Activated naive CD4-positive, alpha-beta T cell treated with anti-CD3 and anti-CD28 coated beads, Interleukin-2, amount 50 U/mL, for 24 hours (primary cell): ENCODE measurements around the gene TBC1D14.
"Not testable (repeated sequence)": the region's sequence is repeated elsewhere in the genome, so short reads cannot be mapped to it uniquely, and the experiment has no call there.

Source experiments
- H3K27ac Mint-ChIP-seq: one replicate; pipeline ENCODE4 v1.8.0; 2021; ENCODE audit warnings: mild to moderate bottlenecking, mixed read lengths
- H3K27me3 Mint-ChIP-seq: one replicate; pipeline ENCODE4 v1.8.0; 2021; ENCODE audit warnings: mixed read lengths
- H3K36me3 Mint-ChIP-seq: one replicate; pipeline ENCODE4 v1.8.0; 2021; ENCODE audit warnings: mixed read lengths
- H3K4me1 Mint-ChIP-seq: one replicate; pipeline ENCODE4 v1.8.0; 2021; ENCODE audit warnings: mixed read lengths
- H3K4me3 Mint-ChIP-seq: one replicate; pipeline ENCODE4 v1.8.0; 2021; ENCODE audit warnings: mild to moderate bottlenecking, mixed read lengths
- H3K9me3 Mint-ChIP-seq: one replicate; pipeline ENCODE4 v1.8.0; 2021; ENCODE audit warnings: mixed read lengths

Gene TBC1D14

DNA sequence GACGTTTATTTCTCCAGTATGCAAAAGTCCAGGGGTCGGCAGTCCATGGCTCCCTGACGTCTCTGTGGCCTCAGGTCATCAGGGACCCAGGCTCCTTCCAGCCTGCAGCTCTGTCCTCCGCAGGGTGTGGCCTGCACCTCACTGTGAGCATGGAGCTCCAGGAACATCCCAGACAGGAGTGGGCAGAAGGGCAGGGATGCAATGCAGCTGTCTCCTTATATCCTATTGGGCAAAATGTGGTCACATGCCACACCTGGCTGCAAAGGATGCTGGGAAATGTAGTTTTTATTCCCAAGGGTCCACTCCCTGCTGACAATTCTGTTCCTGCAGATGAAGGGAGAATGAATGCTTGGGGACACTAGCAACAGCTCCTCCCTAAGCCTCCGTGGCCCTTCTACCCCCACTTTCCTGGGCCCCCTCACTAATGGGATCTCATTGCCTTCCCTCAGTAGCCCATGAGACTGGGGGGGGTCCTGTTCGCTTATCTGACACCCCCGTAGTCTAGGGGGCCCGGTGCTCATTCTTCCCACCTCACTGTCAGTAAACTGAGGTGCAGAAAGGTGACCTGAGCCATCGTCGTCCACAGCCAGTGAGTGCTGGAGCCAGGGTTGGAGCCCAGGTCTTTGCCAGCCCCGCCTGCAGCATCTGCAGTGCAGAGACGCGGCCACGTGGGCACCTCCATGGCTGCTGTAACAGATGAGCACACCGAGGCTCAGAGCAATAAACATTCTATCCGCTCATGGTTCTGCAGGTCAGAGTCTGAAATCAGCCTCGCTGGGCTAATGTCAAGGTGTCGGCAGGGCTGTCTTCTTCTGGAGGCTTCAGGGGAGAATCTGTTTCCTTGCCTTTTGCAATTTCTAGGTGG is 164.1 kb downstream of the TBC1D14 start:
- H3K4me1 Mint-ChIP-seq: peaks cover 13% of the 10 kb centered on the region
- H3K27ac Mint-ChIP-seq: no peak overlapping the region
- no peaks in the 10 kb centered on the region for H3K36me3 Mint-ChIP-seq
- no peak overlapping the region for H3K4me3 Mint-ChIP-seq
- H3K9me3 Mint-ChIP-seq: no peaks in the 10 kb centered on the region
- peaks cover 2% of the 10 kb centered on the region for H3K27me3 Mint-ChIP-seq

DNA sequence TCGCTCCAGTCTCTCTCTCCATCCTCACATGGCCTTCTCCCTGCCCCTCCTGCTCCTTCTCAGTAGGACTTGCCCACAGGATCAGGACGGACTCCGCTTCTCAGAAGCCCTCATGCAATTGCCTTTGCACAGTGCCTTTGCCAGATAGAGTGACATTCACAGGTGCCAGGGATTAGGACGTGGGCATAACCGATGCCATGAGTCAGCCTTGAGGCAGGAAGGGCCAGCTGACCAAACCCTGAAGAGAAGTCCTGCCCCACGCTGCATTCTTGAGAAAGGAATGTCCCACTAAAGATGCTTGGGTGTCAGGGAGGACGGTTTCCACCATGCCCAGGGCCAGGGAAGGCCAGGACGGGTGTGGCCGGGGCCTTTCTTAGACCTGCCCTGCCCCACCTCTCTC is 164.8 kb downstream of the TBC1D14 start:
- no peak overlapping the region for H3K27ac Mint-ChIP-seq
- no peak overlapping the region for H3K4me3 Mint-ChIP-seq
- peaks cover 2% of the 10 kb centered on the region for H3K27me3 Mint-ChIP-seq
- H3K4me1 Mint-ChIP-seq: peaks cover 9% of the 10 kb centered on the region
- H3K36me3 Mint-ChIP-seq: no peaks in the 10 kb centered on the region
- H3K9me3 Mint-ChIP-seq: no peaks in the 10 kb centered on the region

DNA sequence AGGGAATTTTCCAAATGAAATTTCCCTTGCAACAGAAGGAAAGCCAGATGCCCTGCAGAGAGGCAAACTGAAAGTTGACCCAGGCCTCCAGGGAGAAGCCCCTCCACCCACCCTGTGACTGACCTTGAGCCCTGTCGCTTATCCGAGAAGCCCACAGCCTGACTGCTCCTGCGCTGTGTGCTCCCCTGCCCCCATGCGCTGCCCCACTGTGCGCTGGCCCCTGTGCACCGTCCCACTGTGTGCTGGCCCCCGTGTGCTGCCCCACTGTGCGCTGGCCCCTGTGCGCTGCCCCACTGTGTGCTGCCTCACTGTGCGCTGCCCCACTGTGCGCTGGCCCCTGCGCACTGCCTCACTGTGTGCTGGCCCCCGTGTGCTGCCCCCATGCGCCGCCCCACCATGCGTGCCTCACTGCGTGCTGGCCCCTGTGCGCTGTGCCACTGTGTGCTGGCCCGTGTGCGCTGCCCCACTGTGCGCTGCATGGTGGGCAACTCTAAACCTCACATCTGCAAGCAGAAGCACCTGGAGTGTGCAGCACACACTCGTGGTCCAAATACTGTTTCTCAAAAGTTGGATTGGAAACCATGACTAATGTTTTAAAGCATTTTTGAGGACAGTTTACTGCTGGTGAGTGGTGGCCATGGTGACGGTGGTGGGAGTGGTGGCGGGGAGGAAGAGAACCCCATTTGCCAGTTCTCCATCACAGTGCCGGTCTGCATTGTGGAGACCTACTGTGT is 166.5 kb downstream of the TBC1D14 start:
- Mint-ChIP-seq H3K9me3 (no peaks in the 10 kb centered on the region), H3K36me3 (peaks cover 1% of the 10 kb centered on the region), H3K4me1 (no peaks in the 10 kb centered on the region), H3K27me3 (no peaks in the 10 kb centered on the region), H3K27ac (no peak overlapping the region), H3K4me3 (no peak overlapping the region)

DNA sequence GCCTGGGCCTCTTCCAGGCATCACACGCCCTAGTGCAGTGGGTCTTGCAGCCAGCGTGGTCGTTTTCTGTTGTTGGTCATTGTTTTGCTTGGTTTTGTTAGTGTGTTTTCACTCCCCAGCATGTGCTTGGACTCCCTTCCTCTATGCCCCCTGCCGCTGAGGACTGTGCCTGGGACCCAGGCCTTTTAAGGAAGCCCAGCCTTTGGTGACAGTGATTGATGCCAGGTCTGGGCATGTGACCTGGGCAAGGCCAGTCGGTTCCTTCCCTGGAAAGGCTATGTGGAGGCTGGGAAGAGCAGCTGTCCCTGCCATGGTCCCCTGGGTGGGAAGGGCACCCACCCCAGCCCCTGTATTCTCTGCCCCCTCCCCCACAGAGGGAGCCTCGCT is 167.1 kb downstream of the TBC1D14 start:
- peaks cover 1% of the 10 kb centered on the region for H3K36me3 Mint-ChIP-seq
- H3K27ac Mint-ChIP-seq: no peak overlapping the region
- H3K27me3 Mint-ChIP-seq: no peaks in the 10 kb centered on the region
- H3K4me3 Mint-ChIP-seq: no peak overlapping the region
- no peaks in the 10 kb centered on the region for H3K9me3 Mint-ChIP-seq
- no peaks in the 10 kb centered on the region for H3K4me1 Mint-ChIP-seq

DNA sequence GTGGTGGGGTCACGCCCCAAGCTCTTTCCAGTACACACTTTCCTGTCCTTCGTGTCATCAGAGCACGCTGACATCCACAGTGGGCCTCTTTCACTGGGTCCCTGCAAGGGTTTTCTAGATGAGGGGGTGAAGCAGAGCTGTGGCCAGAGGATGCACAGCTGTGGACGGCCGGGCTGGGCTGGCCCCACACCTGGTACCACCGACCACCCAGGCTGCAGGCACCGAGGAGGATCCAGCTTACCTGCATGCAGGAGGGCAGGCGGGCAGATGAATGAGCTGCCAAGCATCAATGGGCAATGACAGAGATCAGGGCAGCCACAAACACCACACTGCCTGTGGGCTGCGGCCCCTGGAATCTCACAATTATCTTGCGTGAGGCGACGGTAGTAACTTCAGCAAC is 167.7 kb downstream of the TBC1D14 start:
- H3K27me3 Mint-ChIP-seq: no peaks in the 10 kb centered on the region
- H3K9me3 Mint-ChIP-seq: no peaks in the 10 kb centered on the region
- H3K36me3 Mint-ChIP-seq: peaks cover 1% of the 10 kb centered on the region
- H3K4me3 Mint-ChIP-seq: no peak overlapping the region
- no peak overlapping the region for H3K27ac Mint-ChIP-seq
- no peaks in the 10 kb centered on the region for H3K4me1 Mint-ChIP-seq

DNA sequence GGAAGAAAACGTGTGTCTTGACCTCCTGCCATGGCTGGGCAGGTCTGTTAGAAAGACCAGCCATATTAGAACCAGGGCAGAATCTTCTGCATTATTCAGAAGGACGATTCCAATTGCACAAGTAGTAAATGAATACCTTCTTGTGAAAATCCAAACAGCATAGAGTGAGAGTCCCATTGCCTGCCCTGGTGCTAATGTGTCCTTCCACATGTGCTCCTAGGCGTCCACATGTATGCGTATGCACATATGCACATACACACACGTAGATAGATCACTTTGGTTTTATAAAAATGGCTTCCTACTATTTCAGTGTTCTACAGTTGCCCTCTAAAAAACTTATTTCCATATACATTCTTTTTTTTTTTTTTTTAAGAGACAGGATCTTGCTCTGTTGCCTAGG is 168.4 kb downstream of the TBC1D14 start:
- no peaks in the 10 kb centered on the region for H3K9me3 Mint-ChIP-seq

DNA sequence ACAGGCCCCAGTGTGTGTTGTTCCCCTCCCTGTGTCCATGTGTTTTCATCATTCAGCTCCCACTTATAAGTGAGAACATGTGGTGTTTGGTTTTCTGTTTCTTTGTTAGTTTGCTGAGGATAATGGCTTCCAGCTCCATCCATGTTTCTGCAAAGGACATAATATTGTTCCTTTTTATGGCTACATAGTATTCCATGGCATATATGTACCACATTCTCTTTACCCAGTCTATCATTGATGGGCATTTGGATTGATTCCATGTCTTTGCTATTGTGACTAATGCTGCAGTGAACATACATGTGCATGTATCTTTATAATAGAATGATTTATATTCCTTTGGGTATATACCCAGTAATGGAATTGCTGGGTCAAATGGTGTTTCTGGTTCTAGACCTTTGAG is 169.9 kb downstream of the TBC1D14 start:
- not testable (repeated sequence) for H3K27ac Mint-ChIP-seq, H3K9me3 Mint-ChIP-seq, H3K36me3 Mint-ChIP-seq, H3K4me3 Mint-ChIP-seq, H3K4me1 Mint-ChIP-seq
- H3K27me3 Mint-ChIP-seq: peaks cover 12% of the 10 kb centered on the region

More for the DNA sequence above, 168.4 kb downstream of the TBC1D14 start:
- peaks cover 1% of the 10 kb centered on the region for H3K36me3 Mint-ChIP-seq
- no peaks in the 10 kb centered on the region for H3K4me1 Mint-ChIP-seq
- H3K27me3 Mint-ChIP-seq: peaks cover 4% of the 10 kb centered on the region
- no peak overlapping the region for H3K27ac Mint-ChIP-seq
- H3K4me3 Mint-ChIP-seq: no peak overlapping the region

DNA sequence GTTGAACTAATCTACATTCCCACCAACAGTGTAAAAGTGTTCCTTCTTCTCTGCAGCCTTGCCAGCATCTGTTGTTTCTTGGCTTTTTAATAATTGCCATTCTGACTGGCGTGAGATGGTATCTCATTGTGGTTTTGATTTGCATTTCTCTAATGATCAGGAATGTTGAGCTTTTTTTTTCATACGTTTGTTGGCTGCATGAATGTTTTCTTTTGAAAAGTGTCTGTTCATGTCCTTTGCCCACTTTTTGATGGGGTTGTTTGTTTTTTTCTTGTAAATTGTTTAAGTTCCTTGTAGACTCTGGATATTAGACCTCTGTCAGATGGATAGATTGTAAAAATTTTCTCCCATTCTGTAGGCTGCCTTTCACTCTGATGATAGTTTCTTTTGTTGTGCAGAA is 170.3 kb downstream of the TBC1D14 start:
- H3K9me3 Mint-ChIP-seq, H3K27ac Mint-ChIP-seq, H3K4me3 Mint-ChIP-seq, H3K4me1 Mint-ChIP-seq, H3K36me3 Mint-ChIP-seq: not testable (repeated sequence)
- H3K27me3 Mint-ChIP-seq: peaks cover 16% of the 10 kb centered on the region
